ENCODE results near the gene FXYD7. TPM values are rescaled to one million over a fixed set of nuclear protein-coding genes. Genes with fewer than 3 reads are reported as not detected.
A peak's percentile ranks its signal among the peaks of the same experiment; 100 is the strongest.

FXYD7 gene
- total and polyA plus RNA-seq, 9 of the 15 experiments (the other 6 are each of a cell fraction or from before 2014, with no cell fraction given), result 0.10 to 0.80 (median 0.31) TPM; not detected in 3

GRCh38 chr19:35105411-35106290, 37.4 kb upstream of the FXYD7 start (continued):
- TF ChIP-seq HOMEZ (CRISPR knock-in tag; IDR thresholded peaks at IDR 0.05) (no peak), NFATC3 (IDR thresholded peaks at IDR 0.05) (no peak), HNRNPLL (IDR thresholded peaks at IDR 0.05; ENCODE audit: low read depth, low read length, poor library complexity, severe bottlenecking) (peak; percentile 97), STAG1 (CRISPR knock-in tag; IDR thresholded peaks at IDR 0.05; ENCODE audit: borderline replicate concordance) (peak; percentile 13; the same call in 1 of the 2 replicates), TSHZ1 (CRISPR knock-in tag; IDR thresholded peaks at IDR 0.05) (no peak), ERF (CRISPR knock-in tag; IDR thresholded peaks at IDR 0.05) (no peak), GATAD2A (IDR thresholded peaks at IDR 0.05) (0 out of 2 replicates have a peak, but pooled peaks have one; percentile 67), SREBF1 (IDR thresholded peaks at IDR 0.05; ENCODE audit: borderline replicate concordance, low read depth, low read length) (no peak), ZMIZ1 (IDR thresholded peaks at IDR 0.05; ENCODE audit: low read depth in 2 of 2, low read length in 2 of 2) (no peak), GABPA (tag; conservative IDR thresholded peaks at IDR 0.05; ENCODE audit: low read depth) (no peak), HINFP (tag; conservative IDR thresholded peaks at IDR 0.05; ENCODE audit: low read depth) (no peak), BRD9 (IDR thresholded peaks at IDR 0.05; ENCODE audit: low read depth, partially characterized antibody) (peak; percentile 35), PHF8 (IDR thresholded peaks at IDR 0.05; ENCODE audit: borderline replicate concordance, low read length) (no peak)
